ENCODE data around the gene CCSAP. TPM values are rescaled to one million over a fixed set of nuclear protein-coding genes. Genes with fewer than 3 reads are reported as not detected.

Gene CCSAP
- total RNA-seq, 4 donors from 2014 or later = 2.5 to 3.8 (median 3.5) TPM; not detected in 1

DNA sequence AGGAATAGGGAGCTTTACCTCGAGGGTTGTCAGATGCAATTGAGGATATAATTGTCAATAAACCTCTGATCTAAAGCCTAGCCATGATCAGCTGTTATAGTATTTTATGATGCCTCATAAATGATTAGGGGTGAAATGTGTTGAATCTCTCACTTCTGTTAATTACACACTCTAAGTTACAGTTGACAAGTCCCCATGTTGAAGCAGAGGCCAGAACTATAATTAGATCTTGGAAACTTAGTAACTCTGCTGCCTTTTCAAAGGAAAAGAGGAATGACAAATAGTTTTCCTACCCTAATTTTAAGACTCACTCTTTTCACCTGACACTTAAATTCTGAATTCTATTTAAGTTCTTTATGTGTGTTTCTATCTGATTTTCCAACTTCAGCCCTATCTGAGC is 33.8 kb downstream of the CCSAP start:
- no peaks in the 10 kb centered on the region for H3K27me3 ChIP-seq
- H3K27ac ChIP-seq = no peak overlapping the region
- no peaks in the 10 kb centered on the region for H3K4me1 ChIP-seq
- intact Hi-C loops (cut with DNase I; ENCODE audit: low total_unique reads) (no loop called here), in situ Hi-C loops (cut with MboI; ENCODE audit: low pct_ligation_motif_present in 1 of 4, low pct_unique_long_range_greater_than_20kb in 1 of 4, low sequenced_read_pairs in 3 of 4) (no loop called here)
- no peaks in the 10 kb centered on the region for H3K9me3 ChIP-seq
- 44% methylated on average over 1 of the region's 1 CpG; no CpG with 5 or more reads in 1 of the 2 donors for WGBS, 2 donors (ENCODE audit: low coverage in 1 of 2)
- no peak overlapping the region for H3K4me3 ChIP-seq
- DNase-seq = no peak
- peaks cover 0 to 18% (median 2%) of the 10 kb centered on the region in 4 donors for H3K36me3 ChIP-seq
- TF ChIP-seq EP300 (IDR thresholded peaks at IDR 0.05; ENCODE audit: low read depth) (no peak), POLR2A (IDR thresholded peaks at IDR 0.05) (no peak), POLR2AphosphoS5 (IDR thresholded peaks at IDR 0.05) (no peak)
- TF ChIP-seq, protein P1, sequence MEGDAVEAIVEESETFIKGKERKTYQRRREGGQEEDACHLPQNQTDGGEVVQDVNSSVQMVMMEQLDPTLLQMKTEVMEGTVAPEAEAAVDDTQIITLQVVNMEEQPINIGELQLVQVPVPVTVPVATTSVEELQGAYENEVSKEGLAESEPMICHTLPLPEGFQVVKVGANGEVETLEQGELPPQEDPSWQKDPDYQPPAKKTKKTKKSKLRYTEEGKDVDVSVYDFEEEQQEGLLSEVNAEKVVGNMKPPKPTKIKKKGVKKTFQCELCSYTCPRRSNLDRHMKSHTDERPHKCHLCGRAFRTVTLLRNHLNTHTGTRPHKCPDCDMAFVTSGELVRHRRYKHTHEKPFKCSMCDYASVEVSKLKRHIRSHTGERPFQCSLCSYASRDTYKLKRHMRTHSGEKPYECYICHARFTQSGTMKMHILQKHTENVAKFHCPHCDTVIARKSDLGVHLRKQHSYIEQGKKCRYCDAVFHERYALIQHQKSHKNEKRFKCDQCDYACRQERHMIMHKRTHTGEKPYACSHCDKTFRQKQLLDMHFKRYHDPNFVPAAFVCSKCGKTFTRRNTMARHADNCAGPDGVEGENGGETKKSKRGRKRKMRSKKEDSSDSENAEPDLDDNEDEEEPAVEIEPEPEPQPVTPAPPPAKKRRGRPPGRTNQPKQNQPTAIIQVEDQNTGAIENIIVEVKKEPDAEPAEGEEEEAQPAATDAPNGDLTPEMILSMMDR (IDR thresholded peaks at IDR 0.05) = no peak

DNA sequence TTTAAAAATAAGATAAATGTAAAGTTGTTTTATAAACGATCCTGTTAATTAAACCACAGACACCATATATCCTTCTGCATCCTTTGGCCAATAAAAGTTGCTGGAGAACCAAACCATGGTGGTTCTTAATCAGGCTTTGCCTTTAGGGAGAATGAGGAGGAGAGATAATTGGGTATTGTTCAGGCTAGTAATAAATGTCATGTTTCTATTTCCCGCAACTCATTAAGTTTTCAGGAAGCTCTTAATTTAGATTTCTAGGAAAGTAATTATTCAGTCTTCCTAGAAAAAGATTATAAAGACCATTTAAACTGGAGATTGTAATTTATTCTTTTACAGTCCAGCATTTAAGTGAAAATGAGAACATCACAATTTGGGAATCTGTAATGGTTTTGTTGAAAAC is 37.5 kb downstream of the CCSAP start:
- no peak for TF ChIP-seq POLR2AphosphoS5 (IDR thresholded peaks at IDR 0.05)
- TF ChIP-seq, protein P1 (IDR thresholded peaks at IDR 0.05) = no peak
- no peak for TF ChIP-seq POLR2A (IDR thresholded peaks at IDR 0.05)
- no peak for TF ChIP-seq EP300 (IDR thresholded peaks at IDR 0.05; ENCODE audit: low read depth)
- intact Hi-C loops (cut with DNase I; ENCODE audit: low total_unique reads) = no loop called here
- H3K4me3 ChIP-seq = no peak overlapping the region
- no peaks in the 10 kb centered on the region for H3K9me3 ChIP-seq
- in situ Hi-C loops (cut with MboI; ENCODE audit: low pct_ligation_motif_present in 1 of 4, low pct_unique_long_range_greater_than_20kb in 1 of 4, low sequenced_read_pairs in 3 of 4) = no loop called here
- no peak for DNase-seq
- 72 to 77% methylated on average over 2 of the region's 2 CpGs for WGBS, 2 donors (ENCODE audit: low coverage in 1 of 2)
- H3K27ac ChIP-seq = no peak overlapping the region
- no peaks in the 10 kb centered on the region for H3K27me3 ChIP-seq
- H3K4me1 ChIP-seq = no peaks in the 10 kb centered on the region
- H3K36me3 ChIP-seq = peaks cover 0 to 31% (median 7%) of the 10 kb centered on the region in 4 donors

DNA sequence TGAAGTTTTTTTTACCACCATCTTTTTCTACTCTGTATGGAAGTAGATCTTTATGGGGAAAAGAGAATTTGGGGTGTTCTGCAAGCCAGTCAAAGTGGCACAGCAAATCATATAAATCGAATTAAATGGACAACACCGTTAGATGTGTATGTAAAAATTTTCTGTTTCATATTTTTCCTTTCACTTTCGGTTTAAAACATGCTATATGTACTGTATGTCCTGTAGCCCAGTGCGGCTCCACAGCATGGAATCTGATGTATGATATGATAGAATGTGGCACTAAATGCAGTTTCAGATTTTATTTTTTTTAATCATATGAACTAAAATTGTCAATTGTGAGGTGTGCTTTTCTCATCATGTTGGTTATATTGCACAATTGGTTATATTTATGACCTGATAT is 39.0 kb downstream of the CCSAP start:
- no peak for DNase-seq
- no peak for TF ChIP-seq POLR2A (IDR thresholded peaks at IDR 0.05)
- TF ChIP-seq POLR2AphosphoS5 (IDR thresholded peaks at IDR 0.05) = no peak
- TF ChIP-seq EP300 (IDR thresholded peaks at IDR 0.05; ENCODE audit: low read depth) = no peak
- TF ChIP-seq, protein P1 (IDR thresholded peaks at IDR 0.05) = no peak
- in situ Hi-C loops (cut with MboI; ENCODE audit: low pct_ligation_motif_present in 1 of 4, low pct_unique_long_range_greater_than_20kb in 1 of 4, low sequenced_read_pairs in 3 of 4) = no loop called here
- no peak overlapping the region for H3K27ac ChIP-seq
- 82 to 97% methylated on average over 4 of the region's 4 CpGs for WGBS, 2 donors (ENCODE audit: low coverage in 1 of 2)
- H3K9me3 ChIP-seq = no peaks in the 10 kb centered on the region
- H3K27me3 ChIP-seq = no peaks in the 10 kb centered on the region
- H3K4me1 ChIP-seq = no peaks in the 10 kb centered on the region
- intact Hi-C loops (cut with DNase I; ENCODE audit: low total_unique reads) = no loop called here
- H3K4me3 ChIP-seq = no peak overlapping the region
- peaks cover 0 to 42% (median 12%) of the 10 kb centered on the region in 4 donors for H3K36me3 ChIP-seq

DNA sequence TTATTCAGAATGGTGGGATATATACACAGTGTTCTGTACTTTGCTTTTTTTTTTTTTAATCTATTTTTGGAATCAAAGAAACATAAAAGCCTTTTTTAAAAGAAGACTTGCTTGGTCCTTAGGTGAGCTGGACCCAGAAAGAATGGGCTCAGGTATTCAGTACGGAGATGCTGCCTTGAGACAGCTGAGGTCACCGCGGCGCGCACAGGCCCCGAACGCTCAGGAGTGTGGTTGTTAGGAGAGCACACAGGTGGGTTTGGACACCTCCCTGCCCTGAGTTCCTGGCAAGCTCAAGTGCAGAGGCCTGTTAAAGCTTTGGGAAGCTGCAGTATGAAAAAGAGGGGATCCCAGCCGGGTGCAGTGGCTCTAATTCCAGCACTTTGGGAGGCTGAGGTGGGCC is 40.1 kb downstream of the CCSAP start:
- TF ChIP-seq, protein P1 (IDR thresholded peaks at IDR 0.05) = no peak
- TF ChIP-seq EP300 (IDR thresholded peaks at IDR 0.05; ENCODE audit: low read depth) (no peak), POLR2A (IDR thresholded peaks at IDR 0.05) (no peak), POLR2AphosphoS5 (IDR thresholded peaks at IDR 0.05) (no peak)
- H3K4me3 ChIP-seq = no peak overlapping the region
- intact Hi-C loops (cut with DNase I; ENCODE audit: low total_unique reads) = no loop called here
- WGBS, 2 donors (ENCODE audit: low coverage in 1 of 2) = 96% methylated on average over 8 of the region's 8 CpGs; no CpG with 5 or more reads in 1 of the 2 donors
- DNase-seq = no peak
- peaks cover 0 to 45% (median 16%) of the 10 kb centered on the region in 4 donors for H3K36me3 ChIP-seq
- H3K27me3 ChIP-seq = no peaks in the 10 kb centered on the region
- no peak overlapping the region for H3K27ac ChIP-seq
- in situ Hi-C loops (cut with MboI; ENCODE audit: low pct_ligation_motif_present in 1 of 4, low pct_unique_long_range_greater_than_20kb in 1 of 4, low sequenced_read_pairs in 3 of 4) = no loop called here
- H3K4me1 ChIP-seq = no peaks in the 10 kb centered on the region
- no peaks in the 10 kb centered on the region for H3K9me3 ChIP-seq
